ENCODE data around the gene CEMIP2. TPM values are rescaled to one million over a fixed set of nuclear protein-coding genes. Genes with fewer than 3 reads are reported as not detected.

The CEMIP2 gene
- total RNA-seq, 6 donors from 2014 or later, result 113 to 277 (median 161) TPM

GRCh38 chr9:71767776-71768321 lies 464 bp downstream of the CEMIP2 start:
- Histone ChIP-seq H3K9me3 (no peaks in the 10 kb centered on the region), H3K27ac (peak overlapping the region; percentile 95 to 99 (median 98)), H3K36me3 (no peaks in the 10 kb centered on the region), H3K4me1 (peaks cover 27 to 59% (median 50%) of the 10 kb centered on the region in 4 donors), H3K4me3 (peak overlapping the region; percentile 72 to 97 (median 82)), H3K27me3 (no peaks in the 10 kb centered on the region)
- ATAC-seq (ENCODE audit: low FRiP score in 2 of 2) (peak in 1 of 2 donors; percentile 0), DNase-seq (peak in 1 of 2 donors; percentile 46)
- WGBS, 2 donors, result 0 to 1% methylated on average over 18 to 31 of the region's 33 CpGs
- TF ChIP-seq CTCF (IDR thresholded peaks at IDR 0.05), result no peak
- no peak for TF ChIP-seq POLR2AphosphoS5 (IDR thresholded peaks at IDR 0.05)
- TF ChIP-seq POLR2A (IDR thresholded peaks at IDR 0.05), result no peak
- no peak for TF ChIP-seq EP300 (IDR thresholded peaks at IDR 0.05)

DNA sequence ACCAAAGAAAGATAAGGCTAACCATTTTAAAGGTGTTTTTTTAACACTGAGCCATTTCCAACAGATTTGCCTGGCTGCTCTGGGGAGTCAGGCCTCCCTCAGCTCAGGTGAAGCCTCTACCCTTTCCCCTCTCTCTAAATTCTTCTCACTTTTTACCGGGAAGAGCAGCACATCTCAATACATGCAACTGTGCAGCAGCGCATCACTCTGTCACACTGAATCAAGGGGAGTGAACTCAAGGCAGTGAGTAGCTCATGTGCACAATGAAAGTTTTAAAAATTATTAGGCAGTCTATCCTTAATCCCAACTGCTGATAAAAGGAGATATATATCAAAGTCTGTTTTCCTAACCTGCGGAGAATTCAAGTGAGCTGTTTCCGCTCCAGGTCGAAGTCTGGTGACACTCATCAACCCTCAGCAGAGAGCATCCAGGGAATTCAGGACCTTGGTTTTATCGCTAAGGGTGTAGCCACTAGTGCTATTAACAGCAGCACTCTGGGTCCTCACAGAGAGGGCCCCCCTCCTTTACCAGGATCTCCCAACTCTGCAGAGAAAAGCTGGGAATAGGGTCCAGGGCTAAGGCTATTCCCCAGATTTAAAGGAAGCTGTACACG lies 1.0 kb downstream of the CEMIP2 start:
- no peaks in the 10 kb centered on the region for H3K36me3 ChIP-seq
- peaks cover 31 to 65% (median 55%) of the 10 kb centered on the region in 4 donors for H3K4me1 ChIP-seq
- ATAC-seq (ENCODE audit: low FRiP score in 2 of 2) (no peak), DNase-seq (no peak)
- H3K27me3 ChIP-seq, result no peaks in the 10 kb centered on the region
- WGBS, 2 donors, result 12 to 14% methylated on average over 7 of the region's 7 CpGs
- H3K4me3 ChIP-seq, result peak overlapping the region; percentile 72 to 97 (median 82)
- H3K9me3 ChIP-seq, result no peaks in the 10 kb centered on the region
- peak overlapping the region; percentile 95 to 99 (median 98) for H3K27ac ChIP-seq
- TF ChIP-seq CTCF (IDR thresholded peaks at IDR 0.05) (no peak), EP300 (IDR thresholded peaks at IDR 0.05) (no peak), POLR2AphosphoS5 (IDR thresholded peaks at IDR 0.05) (no peak), POLR2A (IDR thresholded peaks at IDR 0.05) (no peak)

- peak in 1 of 4 donors; percentile 23 for TF ChIP-seq POLR2A (IDR thresholded peaks at IDR 0.05)
- no peak for TF ChIP-seq EP300 (IDR thresholded peaks at IDR 0.05)
- peaks cover 32 to 71% (median 59%) of the 10 kb centered on the region in 4 donors for H3K4me1 ChIP-seq
Measured at GRCh38 chr9:71766663-71767062, 1.6 kb downstream of the CEMIP2 start.

GRCh38 chr9:71765693-71766092 lies 2.6 kb downstream of the CEMIP2 start:
- DNase-seq (no peak), ATAC-seq (ENCODE audit: low FRiP score in 2 of 2) (no peak)
- Histone ChIP-seq H3K9me3 (no peaks in the 10 kb centered on the region), H3K36me3 (no peaks in the 10 kb centered on the region), H3K27ac (peak overlapping the region in 1 of 4 donors; percentile 98), H3K4me3 (peak overlapping the region; percentile 5 to 97 (median 82)), H3K27me3 (no peaks in the 10 kb centered on the region), H3K4me1 (peaks cover 38 to 81% (median 68%) of the 10 kb centered on the region in 4 donors)
- 27 to 35% methylated on average over 2 of the region's 2 CpGs for WGBS, 2 donors
- TF ChIP-seq CTCF (IDR thresholded peaks at IDR 0.05), result no peak
- TF ChIP-seq EP300 (IDR thresholded peaks at IDR 0.05), result no peak
- TF ChIP-seq POLR2AphosphoS5 (IDR thresholded peaks at IDR 0.05), result no peak
- no peak for TF ChIP-seq POLR2A (IDR thresholded peaks at IDR 0.05)

More at GRCh38 chr9:71766663-71767062, 1.6 kb downstream of the CEMIP2 start:
- Histone ChIP-seq H3K4me3 (peak overlapping the region; percentile 72 to 97 (median 82)), H3K9me3 (no peaks in the 10 kb centered on the region), H3K27me3 (no peaks in the 10 kb centered on the region), H3K36me3 (no peaks in the 10 kb centered on the region), H3K27ac (peak overlapping the region; percentile 95 to 99 (median 98))
- 13 to 40% methylated on average over 4 of the region's 4 CpGs for WGBS, 2 donors
- no peak for DNase-seq
- ATAC-seq (ENCODE audit: low FRiP score in 2 of 2), result no peak

DNA sequence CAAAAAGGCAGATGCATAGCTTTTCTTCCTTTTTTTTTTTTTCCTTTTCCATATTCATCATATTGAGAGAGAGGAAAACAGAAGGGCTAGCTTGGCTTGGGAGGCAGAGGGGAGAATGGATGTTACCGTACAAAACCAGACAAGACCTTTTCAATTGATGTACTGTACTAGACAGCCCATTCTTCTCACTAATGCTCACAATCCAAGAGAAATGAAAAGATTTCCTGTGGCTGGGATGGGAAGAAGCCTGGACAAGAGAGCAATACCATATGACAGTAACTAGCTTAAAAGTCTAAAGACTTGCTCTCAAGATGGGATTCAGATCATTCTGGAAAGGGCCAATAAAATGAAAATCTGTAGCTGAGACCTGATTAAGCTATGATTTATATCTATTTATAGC lies 3.4 kb downstream of the CEMIP2 start:
- no peak for DNase-seq
- TF ChIP-seq CTCF (IDR thresholded peaks at IDR 0.05) (no peak), POLR2A (IDR thresholded peaks at IDR 0.05) (no peak), EP300 (IDR thresholded peaks at IDR 0.05) (no peak), POLR2AphosphoS5 (IDR thresholded peaks at IDR 0.05) (no peak)
- Histone ChIP-seq H3K9me3 (no peaks in the 10 kb centered on the region), H3K36me3 (no peaks in the 10 kb centered on the region), H3K27me3 (no peaks in the 10 kb centered on the region), H3K27ac (peak overlapping the region in 2 of 4 donors; percentile 35 to 98), H3K4me1 (peaks cover 43 to 83% (median 67%) of the 10 kb centered on the region in 4 donors), H3K4me3 (peak overlapping the region; percentile 5 to 97 (median 82))
- ATAC-seq (ENCODE audit: low FRiP score in 2 of 2), result no peak
- WGBS, 2 donors, result 59 to 65% methylated on average over 1 of the region's 1 CpG
